HG03442 (cell line): ENCODE results near the gene SLC43A1.
"Not testable (repeated sequence)": the region's sequence is repeated elsewhere in the genome, so short reads cannot be mapped to it uniquely, and the experiment has no call there.

Experiments used
- ATAC-seq: cut with Tn5 transposase; IDR thresholded peaks from one replicate; pipeline ENCODE4 v1.9.1; 2021; ENCODE audit warnings: mild to moderate bottlenecking, moderate library complexity; ENCODE audit not compliant: unreplicated experiment

SLC43A1 gene

GRCh38 chr11:57462597-57462996 lies 52.9 kb downstream of the SLC43A1 start:
- no peak for ATAC-seq

- ATAC-seq: no peak
Measured at GRCh38 chr11:57461841-57462489, 53.5 kb downstream of the SLC43A1 start.

- no peak for ATAC-seq
Measured at GRCh38 chr11:57460758-57461749, 54.4 kb downstream of the SLC43A1 start.

GRCh38 chr11:57460022-57460757 lies 55.3 kb downstream of the SLC43A1 start, which contains the start of gene RTN4RL2:
TSS of gene RTN4RL2 (plus strand) at chr11:57460528. CDS start at chr11:57460866, 338 bp downstream.
- ATAC-seq: no peak

- ATAC-seq: no peak
Measured at GRCh38 chr11:57459164-57460021, 56.1 kb downstream of the SLC43A1 start.

DNA sequence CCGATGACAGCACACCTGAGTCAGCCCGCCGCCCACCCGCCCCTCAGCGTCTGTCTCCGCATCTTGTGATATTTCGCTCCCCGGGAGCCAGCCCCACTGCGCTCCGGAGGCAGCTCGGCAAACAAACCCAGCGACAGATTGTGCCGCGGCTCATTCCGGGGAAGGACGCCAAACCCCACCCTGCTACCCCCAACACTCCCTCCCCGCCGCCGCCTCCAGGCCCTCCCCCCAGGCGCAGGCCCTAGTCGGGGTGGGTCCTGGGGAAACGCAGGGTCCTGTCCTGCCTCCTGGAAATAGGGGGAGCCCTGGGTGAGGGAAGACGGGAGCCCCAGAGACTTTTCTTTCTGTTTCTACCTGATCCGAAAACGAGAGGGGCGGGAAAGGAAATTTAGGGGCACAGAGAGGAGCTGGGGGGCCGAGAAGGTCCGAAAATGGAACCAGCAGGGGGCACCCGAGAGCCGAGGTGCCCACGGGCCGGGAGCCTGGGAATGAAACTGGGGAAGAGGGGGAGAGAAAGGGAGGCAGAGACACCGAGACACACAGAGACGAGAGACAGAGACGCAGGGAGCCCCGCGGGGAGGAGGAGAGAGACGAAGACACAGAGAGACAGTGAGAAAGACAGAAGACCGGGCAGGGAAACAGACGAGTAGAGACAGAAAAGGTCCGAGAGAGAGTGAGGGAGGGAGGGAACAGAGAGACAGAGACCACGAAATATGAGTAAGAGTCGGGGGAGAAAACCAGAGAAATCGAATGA lies 56.9 kb downstream of the SLC43A1 start:
- no peak for ATAC-seq

DNA sequence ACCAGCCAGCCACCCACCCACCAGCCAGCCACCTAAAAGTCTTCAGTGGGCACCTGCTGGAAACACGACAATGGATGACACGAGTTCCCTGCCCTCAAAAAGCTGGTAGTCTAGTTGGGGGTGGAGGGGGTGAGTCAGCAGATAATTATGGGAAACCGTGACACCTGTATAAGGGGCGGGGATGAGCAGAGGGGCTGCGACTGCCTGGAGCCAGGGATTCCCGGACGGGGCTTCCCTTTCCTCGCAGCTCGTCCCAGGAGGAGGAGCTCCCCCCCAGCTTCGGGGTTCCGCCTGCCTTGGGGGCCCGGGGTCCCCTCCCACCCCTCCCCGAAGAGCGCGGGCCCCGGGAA lies 57.5 kb downstream of the SLC43A1 start:
- ATAC-seq: no peak

DNA sequence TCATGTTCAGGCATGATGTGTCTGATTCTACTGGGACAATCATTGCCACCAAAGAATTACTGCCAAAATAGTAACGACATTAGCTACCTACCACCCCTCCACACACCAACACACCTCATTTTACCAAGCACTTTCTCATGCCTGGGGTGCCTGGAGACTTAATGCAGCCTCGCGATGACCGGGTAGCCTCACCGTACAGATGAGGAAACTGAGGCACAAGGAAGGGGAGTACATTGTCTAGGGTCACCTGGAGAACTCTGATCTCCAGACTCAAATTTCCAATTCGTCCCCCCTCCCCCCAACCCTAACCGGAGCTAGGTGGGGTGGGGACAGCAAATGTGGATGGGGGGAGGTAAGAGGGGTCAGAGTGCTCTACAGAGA lies 57.9 kb downstream of the SLC43A1 start:
- ATAC-seq: peak; percentile 17

DNA sequence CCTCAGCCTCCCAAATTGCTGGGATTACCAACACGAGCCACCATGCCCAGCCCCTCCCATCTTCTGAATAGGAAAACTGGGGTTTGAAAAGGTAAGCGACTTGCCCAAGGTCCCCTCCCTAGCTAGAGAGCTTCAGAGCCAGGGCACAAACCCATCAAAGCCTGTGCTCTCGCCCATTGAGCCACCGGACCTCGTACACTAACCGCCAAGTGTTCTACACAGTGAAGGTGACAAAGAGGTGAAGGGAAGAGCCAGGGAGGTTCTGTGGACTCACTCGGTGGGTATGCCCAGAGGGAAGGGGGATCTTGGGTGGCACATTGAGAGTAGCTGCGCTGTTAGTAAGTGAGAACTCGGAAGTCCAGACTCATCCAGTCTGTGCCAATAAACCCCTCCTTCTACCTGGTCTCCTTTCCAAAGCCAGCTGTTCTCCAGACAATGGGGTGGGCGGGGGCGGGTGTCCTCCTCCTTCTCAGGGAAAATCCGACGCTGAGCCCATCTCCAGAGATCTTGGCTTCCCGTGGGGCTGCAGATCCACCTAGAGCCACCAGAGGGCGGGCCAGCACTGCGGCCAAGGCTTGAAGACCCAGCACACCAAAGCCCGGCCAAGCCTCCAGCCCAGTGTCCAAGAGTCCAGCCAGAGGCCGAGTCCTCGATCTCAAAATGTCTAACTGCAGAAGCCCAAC lies 58.4 kb downstream of the SLC43A1 start:
- ATAC-seq: peak; percentile 67

DNA sequence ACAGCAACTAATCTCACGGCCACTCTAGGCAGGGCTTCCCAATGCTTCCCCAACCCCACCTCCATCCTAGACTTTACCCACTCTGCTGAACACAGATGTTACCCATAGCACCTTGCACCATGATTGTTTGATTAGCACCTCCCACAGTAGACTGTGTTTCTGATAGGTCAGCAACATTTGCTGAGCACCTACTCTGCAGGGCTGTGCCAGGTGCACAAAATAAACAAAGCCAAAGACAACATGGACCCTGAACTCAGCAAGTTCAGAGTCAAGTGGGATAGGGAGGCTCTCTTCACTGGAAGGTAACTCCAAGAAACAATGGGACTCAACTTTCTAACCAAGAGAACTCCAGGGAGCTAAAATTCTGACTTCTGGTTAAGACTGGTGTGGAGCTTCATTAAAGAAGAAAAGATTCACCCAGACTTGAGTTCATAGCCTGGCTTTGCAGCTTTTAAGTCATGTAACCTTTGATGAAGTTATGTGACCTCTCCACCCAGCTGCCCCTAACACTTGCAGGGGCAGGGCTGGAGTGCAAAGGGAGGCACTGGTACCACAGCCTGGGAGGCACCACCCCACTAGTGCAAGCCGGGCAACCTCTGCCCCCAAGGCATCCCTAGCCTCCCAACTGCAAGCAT lies 61.8 kb downstream of the SLC43A1 start:
- no peak for ATAC-seq

- ATAC-seq: no peak
Measured at GRCh38 chr11:57446055-57446454, 69.4 kb downstream of the SLC43A1 start.

- ATAC-seq: not testable (repeated sequence)
Measured at GRCh38 chr11:57445122-57445394, 70.4 kb downstream of the SLC43A1 start.

DNA sequence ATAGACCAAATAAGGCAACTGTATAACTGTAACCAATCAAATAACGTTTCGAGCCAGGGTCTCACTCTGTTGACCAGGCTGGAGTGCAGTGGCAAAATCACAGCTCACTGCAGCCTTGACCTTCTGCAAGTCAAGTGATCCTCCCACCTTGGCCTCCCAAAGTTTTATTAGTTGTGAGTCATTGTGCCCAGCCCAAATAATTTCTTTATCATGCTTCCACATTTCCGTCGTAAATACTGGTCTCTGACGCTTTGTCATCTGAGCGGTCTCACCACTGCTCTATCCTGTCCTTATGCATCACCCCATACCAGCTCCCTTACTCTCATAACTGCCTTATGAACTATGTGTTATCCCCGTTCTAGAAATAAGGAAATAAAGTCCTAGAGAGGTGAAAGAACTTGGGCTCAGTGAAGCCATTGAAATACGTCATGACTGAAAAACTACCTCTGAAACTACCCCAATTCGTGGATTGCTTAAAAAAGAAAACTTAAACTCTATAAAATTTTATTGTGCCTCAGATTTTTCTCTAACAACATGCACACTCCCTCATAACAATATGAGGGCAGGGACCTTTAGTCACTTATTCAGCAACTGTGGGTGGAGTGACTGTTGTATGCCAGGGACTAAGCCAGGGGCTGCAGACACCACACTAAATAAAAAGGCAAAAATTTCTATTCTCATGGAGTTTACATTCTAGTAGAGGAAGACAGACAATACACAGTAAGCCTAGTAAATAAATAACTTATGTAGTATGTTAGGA lies 71.0 kb downstream of the SLC43A1 start:
- no peak for ATAC-seq

DNA sequence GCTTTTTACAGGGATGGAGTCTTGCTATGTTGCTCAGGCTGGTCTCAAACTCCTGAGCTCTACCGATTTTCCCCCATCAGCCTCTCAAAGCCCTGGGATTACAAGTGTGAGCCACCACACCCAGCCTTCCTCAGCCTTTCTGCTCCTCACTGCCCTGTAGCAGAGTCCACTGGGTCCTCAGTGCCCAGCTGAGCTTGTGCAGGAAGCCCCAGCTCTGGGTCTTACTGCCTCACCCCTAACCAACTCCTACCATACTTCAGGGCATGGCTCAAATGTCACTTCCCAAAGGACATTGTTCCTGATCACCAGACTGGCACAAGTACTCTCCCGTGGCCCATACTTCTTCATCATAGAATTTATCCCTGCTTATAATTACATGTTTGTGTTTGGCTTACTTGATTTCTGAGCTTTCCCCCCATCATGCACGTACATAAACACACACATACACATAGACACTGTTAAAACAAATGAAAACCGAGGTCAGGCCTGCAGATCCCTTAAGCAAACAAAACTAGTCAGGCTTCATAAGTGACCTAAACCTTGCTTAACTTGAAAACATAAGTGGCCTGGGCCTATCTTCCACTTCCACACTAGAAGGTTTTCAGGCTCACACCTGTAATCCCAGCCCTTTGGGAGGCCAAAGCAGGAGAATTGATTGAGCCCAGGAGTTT lies 74.6 kb downstream of the SLC43A1 start:
- no peak for ATAC-seq

GRCh38 chr11:57439786-57440185 lies 75.7 kb downstream of the SLC43A1 start:
- ATAC-seq: no peak

GRCh38 chr11:57438345-57439285 lies 76.9 kb downstream of the SLC43A1 start:
- ATAC-seq: no peak

GRCh38 chr11:57436031-57436430 lies 79.5 kb downstream of the SLC43A1 start:
- no peak for ATAC-seq
